ENCODE results near the gene KIF25. TPM values are rescaled to one million over a fixed set of nuclear protein-coding genes. Genes with fewer than 3 reads are reported as not detected.

Gene KIF25
- total and polyA plus RNA-seq, 4 donors = 0.72 to 0.79 TPM; not detected in 2

DNA sequence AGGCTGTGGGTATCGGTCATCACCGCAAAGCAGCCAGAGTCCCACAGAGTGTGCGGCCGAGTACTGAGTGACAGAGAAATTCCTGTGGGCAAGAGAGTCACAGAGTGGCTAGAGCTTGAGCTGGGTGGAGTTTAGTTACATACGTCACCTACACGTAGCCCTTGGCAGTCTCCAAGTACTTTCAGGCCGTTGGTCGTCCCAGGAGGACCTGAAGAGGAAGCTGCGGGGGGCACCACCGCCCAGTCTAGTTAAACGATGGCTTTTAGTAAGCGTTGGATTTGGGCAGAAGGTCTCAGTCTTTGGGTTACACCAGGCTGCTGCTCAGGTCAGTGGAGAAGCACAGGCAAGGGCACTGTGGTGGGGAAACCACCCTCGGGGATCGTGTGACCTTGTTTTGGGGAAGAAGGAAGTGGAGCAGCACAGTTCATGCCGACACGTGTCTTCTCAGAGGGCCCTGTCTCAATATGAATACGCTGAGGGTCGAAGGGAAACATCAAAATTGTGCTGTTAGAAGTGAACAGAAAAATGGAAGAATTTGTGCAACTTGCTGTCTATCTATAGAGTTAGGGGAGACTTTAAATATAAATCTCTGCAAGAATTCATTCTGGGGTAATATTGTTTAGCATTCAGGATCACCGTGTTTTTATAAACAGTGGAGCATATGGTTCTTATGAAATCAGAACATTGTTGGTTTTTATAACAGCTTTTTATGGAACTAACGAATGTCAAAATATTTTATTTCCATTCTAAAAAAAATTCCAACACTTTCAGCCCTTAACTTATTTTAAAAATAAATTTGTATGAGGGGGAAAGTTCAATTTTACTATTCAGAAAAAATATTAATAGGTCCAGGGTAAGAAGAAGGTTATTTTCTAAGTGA is 28.6 kb downstream of the KIF25 start:
- no peak overlapping the region for H3K4me3 ChIP-seq (ENCODE audit: low read length in 2 of 2)
- H3K9me3 ChIP-seq (ENCODE audit: control insufficient read depth, low read length) = no peaks in the 10 kb centered on the region
- intact Hi-C loops (cut with DNase I) = no loop called here
- H3K27me3 ChIP-seq (ENCODE audit: control insufficient read depth in 1 of 2, insufficient read depth in 2 of 2, low read length in 1 of 2) = no peaks in the 10 kb centered on the region
- 77 to 86% methylated on average over 20 of the region's 20 CpGs for whole genome bisulfite sequencing, 2 donors
- H3K4me1 ChIP-seq (ENCODE audit: control insufficient read depth in 1 of 2, insufficient read depth in 2 of 2, low read length in 2 of 2) = no peaks in the 10 kb centered on the region
- ATAC-seq (ENCODE audit: low FRiP score) (no peak), DNase-seq (no peak)
- H3K27ac ChIP-seq (ENCODE audit: low read depth in 1 of 2, low read length in 2 of 2) = no peak overlapping the region
- no peaks in the 10 kb centered on the region for H3K36me3 ChIP-seq (ENCODE audit: control insufficient read depth in 1 of 2, insufficient read depth in 2 of 2, low read length in 1 of 2)

- Histone ChIP-seq H3K4me1 (ENCODE audit: control insufficient read depth in 1 of 2, insufficient read depth in 2 of 2, low read length in 2 of 2) (no peaks in the 10 kb centered on the region), H3K27ac (ENCODE audit: low read depth in 1 of 2, low read length in 2 of 2) (no peak overlapping the region), H3K36me3 (ENCODE audit: control insufficient read depth in 1 of 2, insufficient read depth in 2 of 2, low read length in 1 of 2) (no peaks in the 10 kb centered on the region), H3K9me3 (ENCODE audit: control insufficient read depth, low read length) (no peaks in the 10 kb centered on the region), H3K4me3 (ENCODE audit: low read length in 2 of 2) (no peak overlapping the region), H3K27me3 (ENCODE audit: control insufficient read depth in 1 of 2, insufficient read depth in 2 of 2, low read length in 1 of 2) (no peaks in the 10 kb centered on the region)
- WGBS, 2 donors = 93 to 94% methylated on average over 9 of the region's 9 CpGs
- intact Hi-C loops (cut with DNase I) = no loop called here
- ATAC-seq (ENCODE audit: low FRiP score) (no peak), DNase-seq (no peak)
Observed at GRCh38 chr6:168026925-168027324, 29.5 kb downstream of the KIF25 start.

- no peaks in the 10 kb centered on the region for H3K9me3 ChIP-seq (ENCODE audit: control insufficient read depth, low read length)
- DNase-seq = no peak
- no peak for ATAC-seq (ENCODE audit: low FRiP score)
Observed at GRCh38 chr6:168027521-168027920, 30.1 kb downstream of the KIF25 start.

GRCh38 chr6:168028181-168028580 is 30.7 kb downstream of the KIF25 start:
- Histone ChIP-seq H3K4me3 (ENCODE audit: low read length in 2 of 2) (no peak overlapping the region), H3K36me3 (ENCODE audit: control insufficient read depth in 1 of 2, insufficient read depth in 2 of 2, low read length in 1 of 2) (no peaks in the 10 kb centered on the region), H3K27me3 (ENCODE audit: control insufficient read depth in 1 of 2, insufficient read depth in 2 of 2, low read length in 1 of 2) (no peaks in the 10 kb centered on the region), H3K9me3 (ENCODE audit: control insufficient read depth, low read length) (no peaks in the 10 kb centered on the region), H3K4me1 (ENCODE audit: control insufficient read depth in 1 of 2, insufficient read depth in 2 of 2, low read length in 2 of 2) (no peaks in the 10 kb centered on the region), H3K27ac (ENCODE audit: low read depth in 1 of 2, low read length in 2 of 2) (no peak overlapping the region)
- ATAC-seq (ENCODE audit: low FRiP score) (no peak), DNase-seq (no peak)
- intact Hi-C loops (cut with DNase I) = no loop called here
- WGBS, 2 donors = 96 to 97% methylated on average over 9 of the region's 9 CpGs

More at GRCh38 chr6:168027521-168027920, 30.1 kb downstream of the KIF25 start:
- no peaks in the 10 kb centered on the region for H3K4me1 ChIP-seq (ENCODE audit: control insufficient read depth in 1 of 2, insufficient read depth in 2 of 2, low read length in 2 of 2)
- 93 to 95% methylated on average over 12 to 16 of the region's 16 CpGs for WGBS, 2 donors
- intact Hi-C loops (cut with DNase I) = no loop called here
- no peaks in the 10 kb centered on the region for H3K36me3 ChIP-seq (ENCODE audit: control insufficient read depth in 1 of 2, insufficient read depth in 2 of 2, low read length in 1 of 2)
- H3K4me3 ChIP-seq (ENCODE audit: low read length in 2 of 2) = no peak overlapping the region
- no peak overlapping the region for H3K27ac ChIP-seq (ENCODE audit: low read depth in 1 of 2, low read length in 2 of 2)
- no peaks in the 10 kb centered on the region for H3K27me3 ChIP-seq (ENCODE audit: control insufficient read depth in 1 of 2, insufficient read depth in 2 of 2, low read length in 1 of 2)

- Histone ChIP-seq H3K27me3 (ENCODE audit: control insufficient read depth in 1 of 2, insufficient read depth in 2 of 2, low read length in 1 of 2) (no peaks in the 10 kb centered on the region), H3K4me3 (ENCODE audit: low read length in 2 of 2) (no peak overlapping the region), H3K27ac (ENCODE audit: low read depth in 1 of 2, low read length in 2 of 2) (no peak overlapping the region), H3K9me3 (ENCODE audit: control insufficient read depth, low read length) (no peaks in the 10 kb centered on the region), H3K4me1 (ENCODE audit: control insufficient read depth in 1 of 2, insufficient read depth in 2 of 2, low read length in 2 of 2) (no peaks in the 10 kb centered on the region), H3K36me3 (ENCODE audit: control insufficient read depth in 1 of 2, insufficient read depth in 2 of 2, low read length in 1 of 2) (no peaks in the 10 kb centered on the region)
- no peak for ATAC-seq (ENCODE audit: low FRiP score)
- no peak for DNase-seq
- 91 to 92% methylated on average over 14 of the region's 14 CpGs for WGBS, 2 donors
- intact Hi-C loops (cut with DNase I) = no loop called here
Observed at GRCh38 chr6:168029459-168030217, 32.2 kb downstream of the KIF25 start.

DNA sequence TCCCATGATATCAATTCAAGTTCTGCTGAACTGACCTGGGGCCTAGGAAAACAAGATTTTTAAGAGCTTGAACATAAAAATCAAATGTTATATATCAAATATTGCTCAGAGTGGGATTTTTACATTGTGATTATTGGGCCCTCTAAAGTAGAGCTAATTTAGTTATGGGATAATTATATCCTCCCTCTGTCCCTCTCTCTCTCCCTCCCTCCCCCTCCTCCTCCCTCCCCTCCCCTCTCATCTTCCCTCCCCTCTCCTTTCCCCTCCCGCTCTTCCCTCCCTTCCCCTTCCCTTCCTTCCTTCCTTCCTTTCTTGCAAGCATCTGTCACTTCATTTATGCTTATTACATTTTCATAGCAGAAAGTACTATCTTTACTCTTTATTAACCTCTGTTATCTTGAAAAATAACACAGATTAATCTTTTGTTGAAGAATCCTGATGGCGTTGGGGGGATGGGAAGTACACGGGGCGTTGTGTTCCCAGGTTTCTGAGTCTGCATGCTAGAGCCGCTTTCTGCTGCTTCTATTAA is 32.8 kb downstream of the KIF25 start:
- no peaks in the 10 kb centered on the region for H3K4me1 ChIP-seq (ENCODE audit: control insufficient read depth in 1 of 2, insufficient read depth in 2 of 2, low read length in 2 of 2)
- H3K4me3 ChIP-seq (ENCODE audit: low read length in 2 of 2) = no peak overlapping the region
- no peak for DNase-seq
- intact Hi-C loops (cut with DNase I) = no loop called here
- no peaks in the 10 kb centered on the region for H3K9me3 ChIP-seq (ENCODE audit: control insufficient read depth, low read length)
- ATAC-seq (ENCODE audit: low FRiP score) = no peak
- H3K36me3 ChIP-seq (ENCODE audit: control insufficient read depth in 1 of 2, insufficient read depth in 2 of 2, low read length in 1 of 2) = no peaks in the 10 kb centered on the region
- H3K27ac ChIP-seq (ENCODE audit: low read depth in 1 of 2, low read length in 2 of 2) = no peak overlapping the region
- WGBS, 2 donors = 44 to 45% methylated on average over 5 of the region's 5 CpGs
- no peaks in the 10 kb centered on the region for H3K27me3 ChIP-seq (ENCODE audit: control insufficient read depth in 1 of 2, insufficient read depth in 2 of 2, low read length in 1 of 2)

GRCh38 chr6:168030908-168031307 is 33.4 kb downstream of the KIF25 start:
- 50 to 52% methylated on average over 2 of the region's 2 CpGs for WGBS, 2 donors
- H3K27me3 ChIP-seq (ENCODE audit: control insufficient read depth in 1 of 2, insufficient read depth in 2 of 2, low read length in 1 of 2) = no peaks in the 10 kb centered on the region
- no peaks in the 10 kb centered on the region for H3K9me3 ChIP-seq (ENCODE audit: control insufficient read depth, low read length)
- no peak overlapping the region for H3K4me3 ChIP-seq (ENCODE audit: low read length in 2 of 2)
- ATAC-seq (ENCODE audit: low FRiP score) = no peak
- H3K36me3 ChIP-seq (ENCODE audit: control insufficient read depth in 1 of 2, insufficient read depth in 2 of 2, low read length in 1 of 2) = no peaks in the 10 kb centered on the region
- H3K27ac ChIP-seq (ENCODE audit: low read depth in 1 of 2, low read length in 2 of 2) = no peak overlapping the region
- intact Hi-C loops (cut with DNase I) = no loop called here
- no peak for DNase-seq
- no peaks in the 10 kb centered on the region for H3K4me1 ChIP-seq (ENCODE audit: control insufficient read depth in 1 of 2, insufficient read depth in 2 of 2, low read length in 2 of 2)

DNA sequence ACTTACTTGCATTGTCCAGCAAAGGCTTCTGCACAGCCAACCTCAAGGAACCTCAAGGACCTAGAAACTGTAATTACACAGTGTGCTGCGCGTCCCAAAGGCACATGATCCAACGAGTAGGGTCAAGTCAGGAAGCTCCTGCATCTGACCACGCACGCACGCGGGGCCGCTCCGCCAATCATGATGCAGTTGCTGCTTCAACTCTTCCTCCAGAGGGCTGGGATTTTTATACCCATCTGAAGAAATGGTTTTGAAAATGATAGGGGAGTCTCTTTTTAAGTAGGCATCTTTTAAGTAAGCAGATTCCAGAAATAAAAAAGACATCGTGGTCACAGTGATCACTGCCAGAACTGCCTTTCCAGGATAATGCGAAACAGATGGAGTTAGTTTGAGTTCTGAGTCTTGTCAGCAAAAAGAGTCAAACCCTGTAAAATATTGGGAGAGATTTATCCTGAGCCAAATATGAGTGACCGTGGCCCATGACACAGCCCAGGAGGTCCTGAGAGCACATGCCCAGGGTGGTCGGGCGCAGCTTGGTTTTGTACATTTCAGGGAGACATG is 34.0 kb downstream of the KIF25 start:
- H3K27ac ChIP-seq (ENCODE audit: low read depth in 1 of 2, low read length in 2 of 2) = no peak overlapping the region
- no peaks in the 10 kb centered on the region for H3K4me1 ChIP-seq (ENCODE audit: control insufficient read depth in 1 of 2, insufficient read depth in 2 of 2, low read length in 2 of 2)
- H3K4me3 ChIP-seq (ENCODE audit: low read length in 2 of 2) = no peak overlapping the region
- DNase-seq (no peak), ATAC-seq (ENCODE audit: low FRiP score) (no peak)
- no peaks in the 10 kb centered on the region for H3K9me3 ChIP-seq (ENCODE audit: control insufficient read depth, low read length)
- H3K36me3 ChIP-seq (ENCODE audit: control insufficient read depth in 1 of 2, insufficient read depth in 2 of 2, low read length in 1 of 2) = no peaks in the 10 kb centered on the region
- WGBS, 2 donors = 77 to 84% methylated on average over 14 of the region's 14 CpGs
- H3K27me3 ChIP-seq (ENCODE audit: control insufficient read depth in 1 of 2, insufficient read depth in 2 of 2, low read length in 1 of 2) = no peaks in the 10 kb centered on the region
- intact Hi-C loops (cut with DNase I) = no loop called here
